Measurements from ENCODE around the gene PAIP2. TPM values are rescaled to one million over a fixed set of nuclear protein-coding genes. Genes with fewer than 3 reads are reported as not detected.
"Not testable (repeated sequence)": the region's sequence is repeated elsewhere in the genome, so short reads cannot be mapped to it uniquely, and the experiment has no call there.

The PAIP2 gene
- total RNA-seq, 2 donors from 2014 or later, result 53.9 to 65.6 TPM

DNA sequence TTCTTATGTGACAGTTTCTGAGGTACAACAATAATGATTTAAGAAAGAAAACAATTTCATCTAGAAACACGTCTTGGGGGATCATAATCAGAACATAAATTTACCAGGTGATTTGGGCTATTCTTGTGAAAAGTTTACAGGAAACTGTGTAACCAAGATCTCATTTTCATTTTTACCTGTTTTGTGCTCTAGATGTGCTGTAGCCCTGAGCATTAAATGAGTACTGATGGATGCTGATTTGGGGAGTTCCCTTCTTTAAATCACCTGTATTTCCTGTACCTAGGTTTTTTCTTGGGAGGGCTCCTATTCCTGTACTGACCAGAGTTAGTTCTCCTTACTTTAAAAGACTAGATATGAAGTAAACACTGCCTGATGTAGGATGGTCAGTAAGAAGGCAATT, 35.5 kb upstream of the PAIP2 start:
- TF ChIP-seq, protein P1, sequence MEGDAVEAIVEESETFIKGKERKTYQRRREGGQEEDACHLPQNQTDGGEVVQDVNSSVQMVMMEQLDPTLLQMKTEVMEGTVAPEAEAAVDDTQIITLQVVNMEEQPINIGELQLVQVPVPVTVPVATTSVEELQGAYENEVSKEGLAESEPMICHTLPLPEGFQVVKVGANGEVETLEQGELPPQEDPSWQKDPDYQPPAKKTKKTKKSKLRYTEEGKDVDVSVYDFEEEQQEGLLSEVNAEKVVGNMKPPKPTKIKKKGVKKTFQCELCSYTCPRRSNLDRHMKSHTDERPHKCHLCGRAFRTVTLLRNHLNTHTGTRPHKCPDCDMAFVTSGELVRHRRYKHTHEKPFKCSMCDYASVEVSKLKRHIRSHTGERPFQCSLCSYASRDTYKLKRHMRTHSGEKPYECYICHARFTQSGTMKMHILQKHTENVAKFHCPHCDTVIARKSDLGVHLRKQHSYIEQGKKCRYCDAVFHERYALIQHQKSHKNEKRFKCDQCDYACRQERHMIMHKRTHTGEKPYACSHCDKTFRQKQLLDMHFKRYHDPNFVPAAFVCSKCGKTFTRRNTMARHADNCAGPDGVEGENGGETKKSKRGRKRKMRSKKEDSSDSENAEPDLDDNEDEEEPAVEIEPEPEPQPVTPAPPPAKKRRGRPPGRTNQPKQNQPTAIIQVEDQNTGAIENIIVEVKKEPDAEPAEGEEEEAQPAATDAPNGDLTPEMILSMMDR (IDR thresholded peaks at IDR 0.05), result no peak
- no peak overlapping the region for H3K4me3 ChIP-seq
- peaks cover 86 to 98% of the 10 kb centered on the region in 2 donors for H3K4me1 ChIP-seq (ENCODE audit: control insufficient read depth in 1 of 2, low read depth in 2 of 2)
- no peaks in the 10 kb centered on the region for H3K36me3 ChIP-seq
- no peaks in the 10 kb centered on the region for H3K27me3 ChIP-seq (replicated peaks; ENCODE audit: insufficient read depth)
- H3K9me3 ChIP-seq, result no peaks in the 10 kb centered on the region
- no peak for DNase-seq (ENCODE audit: low spot score)
- ATAC-seq (ENCODE audit: insufficient number of reproducible peaks, low FRiP score, low read depth), result no peak
- H3K27ac ChIP-seq, result no peak overlapping the region

DNA sequence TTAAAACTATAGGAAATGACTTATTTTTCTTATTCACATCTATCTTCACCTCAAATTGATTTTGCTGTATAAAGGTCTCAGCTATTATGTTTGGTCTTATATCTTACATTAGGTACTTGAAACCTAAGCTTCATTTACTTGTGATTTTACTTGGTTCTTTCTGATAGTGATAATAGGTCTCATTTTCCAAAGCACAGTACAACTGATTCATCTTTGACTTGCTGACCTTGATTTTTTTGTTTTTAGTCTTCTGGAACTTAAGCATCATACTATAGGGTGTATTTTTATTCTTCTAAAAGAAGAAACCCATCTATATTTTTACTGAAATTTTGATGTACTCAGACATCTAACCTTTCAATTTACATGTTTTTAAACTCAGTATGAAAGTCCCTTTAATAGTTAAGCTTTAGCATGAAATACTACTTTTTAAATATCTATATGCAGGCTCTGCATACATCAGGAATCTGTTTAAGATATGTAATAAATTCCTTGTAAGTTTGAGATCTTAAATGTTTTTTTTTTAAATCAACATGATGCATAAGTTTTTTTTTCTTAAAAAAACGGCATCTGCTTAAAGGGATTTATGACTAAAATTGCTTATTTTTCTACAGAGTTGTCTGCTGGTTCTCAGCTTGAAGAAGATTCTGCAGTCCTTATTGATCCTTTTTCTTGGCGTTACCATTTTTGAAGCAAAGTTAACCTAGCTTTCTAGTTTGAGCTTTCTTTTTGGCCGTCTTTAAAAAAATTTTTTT, 34.9 kb upstream of the PAIP2 start:
- TF ChIP-seq, protein P1 (IDR thresholded peaks at IDR 0.05), result no peak
- Histone ChIP-seq H3K27me3 (replicated peaks; ENCODE audit: insufficient read depth) (no peaks in the 10 kb centered on the region), H3K4me1 (ENCODE audit: control insufficient read depth in 1 of 2, low read depth in 2 of 2) (peaks cover 87 to 98% of the 10 kb centered on the region in 2 donors), H3K36me3 (no peaks in the 10 kb centered on the region), H3K9me3 (no peaks in the 10 kb centered on the region), H3K4me3 (no peak overlapping the region), H3K27ac (no peak overlapping the region)
- DNase-seq (ENCODE audit: low spot score) (no peak), ATAC-seq (ENCODE audit: insufficient number of reproducible peaks, low FRiP score, low read depth) (no peak)

DNA sequence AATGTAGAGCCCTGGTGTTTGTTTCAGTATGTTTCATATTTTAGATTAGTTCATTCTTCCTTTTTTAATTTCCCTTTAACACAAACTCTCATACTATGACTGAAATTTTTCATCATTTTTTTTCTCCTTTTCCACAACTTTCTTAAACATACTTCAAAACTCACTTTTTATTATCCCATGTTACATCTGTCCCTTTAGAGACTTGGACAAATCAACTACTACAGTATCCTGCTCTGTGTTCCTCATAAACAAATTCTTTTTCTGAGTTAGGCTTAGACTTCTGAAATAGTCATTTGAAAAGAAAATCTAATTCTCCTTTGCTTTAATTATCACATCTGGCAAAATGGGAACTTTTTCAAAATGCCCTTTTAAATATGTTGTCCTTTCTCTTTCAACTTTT, 32.9 kb upstream of the PAIP2 start:
- no peaks in the 10 kb centered on the region for H3K9me3 ChIP-seq
- H3K4me1 ChIP-seq (ENCODE audit: control insufficient read depth in 1 of 2, low read depth in 2 of 2), result peaks cover 86 to 98% of the 10 kb centered on the region in 2 donors
- TF ChIP-seq, protein P1 (IDR thresholded peaks at IDR 0.05), result no peak
- no peaks in the 10 kb centered on the region for H3K36me3 ChIP-seq
- H3K4me3 ChIP-seq, result no peak overlapping the region
- H3K27ac ChIP-seq, result no peak overlapping the region
- ATAC-seq (ENCODE audit: insufficient number of reproducible peaks, low FRiP score, low read depth) (no peak), DNase-seq (ENCODE audit: low spot score) (no peak)
- H3K27me3 ChIP-seq (replicated peaks; ENCODE audit: insufficient read depth), result no peaks in the 10 kb centered on the region

DNA sequence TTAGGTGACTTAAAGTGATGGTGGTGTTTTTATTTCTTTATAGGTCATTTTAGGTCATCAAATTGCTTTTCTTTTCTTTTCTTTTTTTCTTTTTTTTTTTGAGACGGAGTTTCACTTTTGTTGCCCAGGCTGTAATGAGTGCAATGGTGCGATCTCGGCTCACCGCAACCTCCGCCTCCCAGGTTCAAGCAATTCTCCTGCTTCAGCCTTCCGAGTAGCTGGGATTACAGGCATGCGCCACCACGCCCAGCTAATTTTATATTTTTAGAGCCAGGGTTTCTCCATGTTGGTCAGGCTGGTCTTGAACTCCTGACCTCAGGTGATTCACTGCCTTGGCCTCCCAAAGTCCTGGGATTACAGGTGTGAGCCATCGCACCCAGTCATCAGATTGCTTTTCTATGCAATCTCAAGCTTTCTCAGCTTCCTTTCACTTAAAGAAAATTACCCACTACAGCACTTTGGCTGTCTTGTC, 30.9 kb upstream of the PAIP2 start:
- H3K4me3 ChIP-seq; H3K9me3 ChIP-seq; DNase-seq (ENCODE audit: low spot score); H3K36me3 ChIP-seq; H3K27ac ChIP-seq; ATAC-seq (ENCODE audit: insufficient number of reproducible peaks, low FRiP score, low read depth); H3K27me3 ChIP-seq (replicated peaks; ENCODE audit: insufficient read depth): not testable (repeated sequence)
- H3K4me1 ChIP-seq (ENCODE audit: control insufficient read depth in 1 of 2, low read depth in 2 of 2), result peaks cover 75 to 95% of the 10 kb centered on the region in 2 donors

DNA sequence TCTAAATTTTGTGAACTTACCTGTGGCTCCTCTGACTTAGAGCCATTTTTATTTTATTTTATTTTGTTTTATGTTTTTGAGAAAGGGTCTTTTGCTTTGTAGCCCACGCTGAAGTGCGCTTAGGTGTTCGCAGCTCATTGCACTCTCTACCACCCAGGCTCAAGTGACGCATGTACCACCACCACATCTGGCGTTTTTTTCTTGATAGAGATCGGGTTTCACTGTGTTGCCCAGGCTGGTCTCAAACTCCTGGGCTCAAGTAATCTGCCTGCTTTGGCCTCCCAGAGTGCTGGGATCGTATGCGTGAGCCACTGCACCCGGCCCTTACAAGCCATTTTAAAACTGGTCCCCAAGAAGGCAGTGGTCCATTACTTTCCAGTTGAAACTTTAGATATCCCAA, 29.6 kb upstream of the PAIP2 start:
- Histone ChIP-seq H3K4me3 (no peak overlapping the region), H3K9me3 (no peaks in the 10 kb centered on the region), H3K27ac (no peak overlapping the region), H3K36me3 (peaks cover 12% of the 10 kb centered on the region), H3K27me3 (replicated peaks; ENCODE audit: insufficient read depth) (no peaks in the 10 kb centered on the region), H3K4me1 (ENCODE audit: control insufficient read depth in 1 of 2, low read depth in 2 of 2) (peaks cover 67 to 87% of the 10 kb centered on the region in 2 donors)
- ATAC-seq (ENCODE audit: insufficient number of reproducible peaks, low FRiP score, low read depth) (no peak), DNase-seq (ENCODE audit: low spot score) (no peak)
- TF ChIP-seq, protein P1 (IDR thresholded peaks at IDR 0.05), result no peak
